HepG2 (cell line): ENCODE results near the gene PAK6. TPM values are rescaled to one million over a fixed set of nuclear protein-coding genes. Genes with fewer than 3 reads are reported as not detected.
A peak's percentile ranks its signal among the peaks of the same experiment; 100 is the strongest.

Source experiments
- ATAC-seq: fragments of 200-7000 bp; cut with Tn5 transposase; 3 replicates; pipeline ENCODE4 v1.9.1; 2020; ENCODE audit warnings: mild to moderate bottlenecking, moderate library complexity
- BruUV-seq: library from RNA; stranded (reverse); fragments of 400-500 nt; replicated peaks from 2 replicates; lab custom pipeline; 2021; lab: Mats Ljungman, UMichigan
- CTCF ChIA-PET: fragments of 300-600 bp; formaldehyde crosslinking; extraction: SDS; loops from one replicate; lab custom pipeline; 2021; ENCODE audit warnings: low total read pairs, inconsistent platforms, low intra/inter-chr PET ratio; lab: Yijun Ruan, JAX
- POLR2A ChIA-PET: fragments of 350-600 bp; sonication (Branson Sonifier 250); formaldehyde crosslinking; loops from one replicate; lab custom pipeline; 2020; ENCODE audit warnings: antibody characterized with exemption, inconsistent platforms; lab: Yijun Ruan, JAX
- DNase-seq: peaks from one replicate; pipeline ENCODE4 v3.0.0-alpha.2; 2015; ENCODE audit warnings: low spot score
- FAIRE-seq: peaks from 3 replicates; lab custom pipeline; 2011; peaks lifted over from hg19 to GRCh38; lab: Jason Lieb, UNC
- H2AFZ ChIP-seq: one replicate; pipeline ENCODE4 v1.6.1; 2011; ENCODE audit warnings: low read length, inconsistent platforms
- H3K27ac ChIP-seq: fragments of 300-600 bp; 3 replicates; pipeline ENCODE4 v1.8.0; 2011; ENCODE audit warnings: mixed run types, mild to moderate bottlenecking, mixed read lengths, low read length, inconsistent platforms; ENCODE audit not compliant: insufficient read depth; ENCODE audit errors: extremely low read length
- H3K27me3 ChIP-seq, 2 experiments: fragments of 200-600 bp in 1 of 2; 2 replicates in 1 of 2; 3 replicates in 1 of 2; pipeline versions ENCODE4 v1.6.0 to v1.8.0; 2011; ENCODE audit warnings: low read length in 2 of 2, mild to moderate bottlenecking in 2 of 2, moderate library complexity in 2 of 2, inconsistent platforms in 1 of 2; ENCODE audit not compliant: insufficient read depth in 2 of 2, control insufficient read depth in 1 of 2
- H3K36me3 ChIP-seq, 2 experiments: fragments of 200-600 bp in 1 of 2; replicated peaks in 1 of 2; 2 replicates in 1 of 2; 3 replicates in 1 of 2; pipeline versions ENCODE4 v1.5.1 to v1.8.0; 2011; ENCODE audit warnings: low read length in 2 of 2, inconsistent platforms in 1 of 2; ENCODE audit not compliant: insufficient read depth in 2 of 2, control insufficient read depth in 1 of 2
- H3K4me1 ChIP-seq: 2 replicates; pipeline ENCODE4 v1.5.1; 2012; ENCODE audit warnings: low read length, inconsistent platforms; ENCODE audit not compliant: insufficient read depth
- H3K4me2 ChIP-seq: 2 replicates; pipeline ENCODE4 v1.6.0; 2011; ENCODE audit warnings: low read depth, low read length, inconsistent platforms
- H3K4me3 ChIP-seq, 3 experiments: fragments of 200-600 bp in 1 of 3; sonication (generic), shearing (Covaris generic) in 1 of 3; replicated peaks in 1 of 3; 2 replicates each; pipeline ENCODE4 v1.5.1; 2011 to 2016; ENCODE audit warnings: low read length in 3 of 3, inconsistent platforms in 2 of 3, low read depth in 2 of 3, mild to moderate bottlenecking in 2 of 3, control low read depth in 1 of 3, mixed read lengths in 1 of 3; ENCODE audit not compliant: insufficient read depth in 1 of 3
- H3K79me2 ChIP-seq: one replicate; pipeline ENCODE4 v1.6.1; 2011; ENCODE audit warnings: low read length, inconsistent platforms; ENCODE audit not compliant: insufficient read depth
- H3K9ac ChIP-seq: 2 replicates; pipeline ENCODE4 v1.6.0; 2011; ENCODE audit warnings: mild to moderate bottlenecking, low read depth, low read length, inconsistent platforms; ENCODE audit not compliant: insufficient read depth
- H3K9me3 ChIP-seq: 2 replicates; pipeline ENCODE4 v1.5.1; 2012; ENCODE audit warnings: mild to moderate bottlenecking, low read length
- H4K20me1 ChIP-seq: 2 replicates; pipeline ENCODE4 v1.6.0; 2011; ENCODE audit warnings: inconsistent platforms, mild to moderate bottlenecking, low read length, moderate library complexity; ENCODE audit not compliant: insufficient read depth
- EZH2 ChIP-seq: conservative IDR thresholded peaks from 2 replicates; pipeline ENCODE4 v1.6.1; 2012; ENCODE audit warnings: mild to moderate bottlenecking, low read depth, low read length, moderate library complexity
- HNF4A ChIP-seq: sonication (generic); formaldehyde crosslinking; IDR thresholded peaks from 2 replicates; pipeline ENCODE4 v1.4.0; 2020; ENCODE audit warnings: missing genetic modification reagents
- HNRNPLL ChIP-seq: fragments of 200-400 bp; formaldehyde crosslinking; IDR thresholded peaks from 2 replicates; pipeline ENCODE4 v1.6.1; 2017; ENCODE audit warnings: mild to moderate bottlenecking, low read depth, low read length; ENCODE audit not compliant: poor library complexity, severe bottlenecking
- NFE2L2 ChIP-seq: fragments of 150-350 bp; IDR thresholded peaks from 2 replicates; pipeline ENCODE4 v1.6.1; 2014; ENCODE audit warnings: low read length
- RFX5 ChIP-seq: IDR thresholded peaks from 2 replicates; pipeline ENCODE4 v1.6.1; 2011; ENCODE audit warnings: low read depth, low read length, improper control_type of control experiment
- ZNF589 ChIP-seq: sonication (generic); formaldehyde crosslinking; conservative IDR thresholded peaks from 2 replicates; pipeline ENCODE4 v1.8.0; 2022; ENCODE audit warnings: mild to moderate bottlenecking, moderate library complexity, missing genetic modification reagents
- ZNF790 ChIP-seq: sonication (generic); formaldehyde crosslinking; IDR thresholded peaks from 2 replicates; pipeline ENCODE4 v1.8.0; 2022; ENCODE audit warnings: missing genetic modification reagents, mild to moderate bottlenecking, borderline replicate concordance
- WGBS: methylation state at CpG from one replicate; pipeline ENCODE4 v1.1.6; 2017; ENCODE audit warnings: low lambda C conversion rate; 5-methylcytosine and 5-hydroxymethylcytosine counted together
- in situ Hi-C: cut with HindIII; loops from 2 replicates; pipeline ENCODE4 v1.10.0; 2017; ENCODE audit warnings: low pct_unique_long_range_greater_than_20kb; ENCODE audit not compliant: extremely low pct_ligation_motif_present
- intact Hi-C: fragments of 100-400 bp; cut with micrococcal nuclease; formaldehyde crosslinking; loops from one replicate; pipeline ENCODE4 v1.10.0; 2022; ENCODE audit not compliant: unreplicated experiment
- polyA plus RNA-seq, 8 experiments: library from polyadenylated mRNA; depleted of rRNA in 3 of 8; stranded (reverse) in 7 of 8; unstranded in 1 of 8; fragments of >200 nt; fragmentation: Illumina TruSeq in 4 of 8; extraction: Trizol in 4 of 8; gene quantifications; 2 replicates each; pipeline versions ENCODE4 v1.2.1 to v1.2.3, GENCODE V29; 2011 to 2016; ENCODE audit warnings: low read depth in 4 of 8, missing spikeins in 1 of 8, mixed read lengths in 1 of 8; ENCODE audit not compliant: insufficient read depth in 1 of 8
- total RNA-seq, 5 experiments: library from RNA; depleted of rRNA; stranded (reverse); fragments of >200 nt; fragmentation: Illumina TruSeq; extraction: Trizol; gene quantifications; 2 replicates each; pipeline ENCODE4 v1.2.3, GENCODE V29; 2016; ENCODE audit warnings: low read depth in 1 of 5
- TF ChIP-seq, protein P1 (sequence below): sonication (generic); formaldehyde crosslinking; IDR thresholded peaks from 2 replicates; pipeline ENCODE4 v1.4.0; 2020; ENCODE audit warnings: mild to moderate bottlenecking, missing genetic modification reagents, borderline replicate concordance
- TF ChIP-seq, protein P2 (sequence below): sonication (generic); formaldehyde crosslinking; IDR thresholded peaks from 2 replicates; pipeline ENCODE4 v1.4.0; 2020; ENCODE audit warnings: missing genetic modification reagents, mild to moderate bottlenecking, borderline replicate concordance
- TF ChIP-seq, protein P3 (sequence below): sonication (generic); formaldehyde crosslinking; IDR thresholded peaks from 2 replicates; pipeline ENCODE4 v1.5.0; 2020; ENCODE audit warnings: mild to moderate bottlenecking, missing genetic modification reagents
- TF ChIP-seq, protein P4 (sequence below): sonication (generic); formaldehyde crosslinking; IDR thresholded peaks from 2 replicates; pipeline ENCODE4 v1.9.0; 2022; ENCODE audit warnings: missing genetic modification reagents, mild to moderate bottlenecking, borderline replicate concordance

PAK6 gene
- total and polyA plus RNA-seq, 2 of the 13 experiments (the other 11 are each of a cell fraction or from before 2014, with no cell fraction given) = 0.07 TPM; not detected in 1

DNA sequence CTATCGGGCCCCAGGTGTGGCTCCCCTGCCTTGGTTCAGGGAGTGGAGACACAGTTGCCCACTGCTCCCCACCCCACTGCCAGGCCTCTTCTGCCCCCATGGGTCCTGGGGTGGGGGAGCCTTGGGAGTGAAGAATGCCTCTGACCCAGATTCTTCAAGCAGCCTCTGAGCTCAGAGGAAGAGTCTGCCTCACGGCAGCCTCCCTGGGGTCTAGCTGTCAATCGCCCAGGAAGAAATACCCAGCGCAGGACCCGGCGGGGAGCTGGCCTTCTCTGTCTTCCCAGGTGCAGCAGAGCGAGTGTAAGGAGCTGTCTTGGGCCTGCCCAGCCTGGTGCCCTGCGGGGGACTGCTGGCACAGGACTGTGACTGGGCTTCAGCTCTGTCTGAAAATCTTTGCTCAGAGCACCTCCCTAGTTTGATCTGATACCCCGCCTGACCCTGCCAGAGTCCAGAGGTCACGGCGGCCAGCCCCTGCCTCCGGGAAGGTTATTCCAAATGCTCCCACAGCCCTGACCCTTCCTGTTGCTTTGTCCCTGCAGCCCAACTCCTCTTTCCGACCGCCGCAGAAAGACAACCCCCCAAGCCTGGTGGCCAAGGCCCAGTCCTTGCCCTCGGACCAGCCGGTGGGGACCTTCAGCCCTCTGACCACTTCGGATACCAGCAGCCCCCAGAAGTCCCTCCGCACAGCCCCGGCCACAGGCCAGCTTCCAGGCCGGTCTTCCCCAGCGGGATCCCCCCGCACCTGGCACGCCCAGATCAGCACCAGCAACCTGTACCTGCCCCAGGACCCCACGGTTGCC, 33.0 kb downstream of the PAK6 start:
- no peak overlapping the region for H3K9ac ChIP-seq
- H3K36me3 ChIP-seq = no peaks in the 10 kb centered on the region
- TF ChIP-seq EZH2 = no peak
- TF ChIP-seq, protein P1, sequence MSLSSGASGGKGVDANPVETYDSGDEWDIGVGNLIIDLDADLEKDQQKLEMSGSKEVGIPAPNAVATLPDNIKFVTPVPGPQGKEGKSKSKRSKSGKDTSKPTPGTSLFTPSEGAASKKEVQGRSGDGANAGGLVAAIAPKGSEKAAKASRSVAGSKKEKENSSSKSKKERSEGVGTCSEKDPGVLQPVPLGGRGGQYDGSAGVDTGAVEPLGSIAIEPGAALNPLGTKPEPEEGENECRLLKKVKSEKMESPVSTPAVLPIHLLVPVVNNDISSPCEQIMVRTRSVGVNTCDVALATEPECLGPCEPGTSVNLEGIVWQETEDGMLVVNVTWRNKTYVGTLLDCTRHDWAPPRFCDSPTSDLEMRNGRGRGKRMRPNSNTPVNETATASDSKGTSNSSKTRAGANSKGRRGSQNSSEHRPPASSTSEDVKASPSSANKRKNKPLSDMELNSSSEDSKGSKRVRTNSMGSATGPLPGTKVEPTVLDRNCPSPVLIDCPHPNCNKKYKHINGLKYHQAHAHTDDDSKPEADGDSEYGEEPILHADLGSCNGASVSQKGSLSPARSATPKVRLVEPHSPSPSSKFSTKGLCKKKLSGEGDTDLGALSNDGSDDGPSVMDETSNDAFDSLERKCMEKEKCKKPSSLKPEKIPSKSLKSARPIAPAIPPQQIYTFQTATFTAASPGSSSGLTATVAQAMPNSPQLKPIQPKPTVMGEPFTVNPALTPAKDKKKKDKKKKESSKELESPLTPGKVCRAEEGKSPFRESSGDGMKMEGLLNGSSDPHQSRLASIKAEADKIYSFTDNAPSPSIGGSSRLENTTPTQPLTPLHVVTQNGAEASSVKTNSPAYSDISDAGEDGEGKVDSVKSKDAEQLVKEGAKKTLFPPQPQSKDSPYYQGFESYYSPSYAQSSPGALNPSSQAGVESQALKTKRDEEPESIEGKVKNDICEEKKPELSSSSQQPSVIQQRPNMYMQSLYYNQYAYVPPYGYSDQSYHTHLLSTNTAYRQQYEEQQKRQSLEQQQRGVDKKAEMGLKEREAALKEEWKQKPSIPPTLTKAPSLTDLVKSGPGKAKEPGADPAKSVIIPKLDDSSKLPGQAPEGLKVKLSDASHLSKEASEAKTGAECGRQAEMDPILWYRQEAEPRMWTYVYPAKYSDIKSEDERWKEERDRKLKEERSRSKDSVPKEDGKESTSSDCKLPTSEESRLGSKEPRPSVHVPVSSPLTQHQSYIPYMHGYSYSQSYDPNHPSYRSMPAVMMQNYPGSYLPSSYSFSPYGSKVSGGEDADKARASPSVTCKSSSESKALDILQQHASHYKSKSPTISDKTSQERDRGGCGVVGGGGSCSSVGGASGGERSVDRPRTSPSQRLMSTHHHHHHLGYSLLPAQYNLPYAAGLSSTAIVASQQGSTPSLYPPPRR (CRISPR knock-in tag) = no peak
- no peak for TF ChIP-seq RFX5
- TF ChIP-seq ZNF790 (CRISPR knock-in tag) = no peak
- TF ChIP-seq, protein P2, sequence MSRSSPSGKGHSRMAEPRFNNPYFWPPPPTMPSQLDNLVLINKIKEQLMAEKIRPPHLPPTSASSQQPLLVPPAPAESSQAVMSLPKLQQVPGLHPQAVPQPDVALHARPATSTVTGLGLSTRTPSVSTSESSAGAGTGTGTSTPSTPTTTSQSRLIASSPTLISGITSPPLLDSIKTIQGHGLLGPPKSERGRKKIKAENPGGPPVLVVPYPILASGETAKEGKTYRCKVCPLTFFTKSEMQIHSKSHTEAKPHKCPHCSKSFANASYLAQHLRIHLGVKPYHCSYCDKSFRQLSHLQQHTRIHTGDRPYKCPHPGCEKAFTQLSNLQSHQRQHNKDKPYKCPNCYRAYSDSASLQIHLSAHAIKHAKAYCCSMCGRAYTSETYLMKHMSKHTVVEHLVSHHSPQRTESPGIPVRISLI (CRISPR knock-in tag) = no peak
- TF ChIP-seq ZNF589 (CRISPR knock-in tag) = no peak
- TF ChIP-seq HNRNPLL = no peak
- TF ChIP-seq, protein P3, sequence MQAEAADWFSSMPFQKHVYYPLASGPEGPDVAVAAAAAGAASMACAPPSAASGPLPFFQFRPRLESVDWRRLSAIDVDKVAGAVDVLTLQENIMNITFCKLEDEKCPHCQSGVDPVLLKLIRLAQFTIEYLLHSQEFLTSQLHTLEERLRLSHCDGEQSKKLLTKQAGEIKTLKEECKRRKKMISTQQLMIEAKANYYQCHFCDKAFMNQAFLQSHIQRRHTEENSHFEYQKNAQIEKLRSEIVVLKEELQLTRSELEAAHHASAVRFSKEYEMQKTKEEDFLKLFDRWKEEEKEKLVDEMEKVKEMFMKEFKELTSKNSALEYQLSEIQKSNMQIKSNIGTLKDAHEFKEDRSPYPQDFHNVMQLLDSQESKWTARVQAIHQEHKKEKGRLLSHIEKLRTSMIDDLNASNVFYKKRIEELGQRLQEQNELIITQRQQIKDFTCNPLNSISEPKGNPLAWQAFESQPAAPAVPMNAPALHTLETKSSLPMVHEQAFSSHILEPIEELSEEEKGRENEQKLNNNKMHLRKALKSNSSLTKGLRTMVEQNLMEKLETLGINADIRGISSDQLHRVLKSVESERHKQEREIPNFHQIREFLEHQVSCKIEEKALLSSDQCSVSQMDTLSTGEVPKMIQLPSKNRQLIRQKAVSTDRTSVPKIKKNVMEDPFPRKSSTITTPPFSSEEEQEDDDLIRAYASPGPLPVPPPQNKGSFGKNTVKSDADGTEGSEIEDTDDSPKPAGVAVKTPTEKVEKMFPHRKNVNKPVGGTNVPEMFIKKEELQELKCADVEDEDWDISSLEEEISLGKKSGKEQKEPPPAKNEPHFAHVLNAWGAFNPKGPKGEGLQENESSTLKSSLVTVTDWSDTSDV (CRISPR knock-in tag) = no peak
- no peak for TF ChIP-seq NFE2L2
- TF ChIP-seq, protein P4, sequence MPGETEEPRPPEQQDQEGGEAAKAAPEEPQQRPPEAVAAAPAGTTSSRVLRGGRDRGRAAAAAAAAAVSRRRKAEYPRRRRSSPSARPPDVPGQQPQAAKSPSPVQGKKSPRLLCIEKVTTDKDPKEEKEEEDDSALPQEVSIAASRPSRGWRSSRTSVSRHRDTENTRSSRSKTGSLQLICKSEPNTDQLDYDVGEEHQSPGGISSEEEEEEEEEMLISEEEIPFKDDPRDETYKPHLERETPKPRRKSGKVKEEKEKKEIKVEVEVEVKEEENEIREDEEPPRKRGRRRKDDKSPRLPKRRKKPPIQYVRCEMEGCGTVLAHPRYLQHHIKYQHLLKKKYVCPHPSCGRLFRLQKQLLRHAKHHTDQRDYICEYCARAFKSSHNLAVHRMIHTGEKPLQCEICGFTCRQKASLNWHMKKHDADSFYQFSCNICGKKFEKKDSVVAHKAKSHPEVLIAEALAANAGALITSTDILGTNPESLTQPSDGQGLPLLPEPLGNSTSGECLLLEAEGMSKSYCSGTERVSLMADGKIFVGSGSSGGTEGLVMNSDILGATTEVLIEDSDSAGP (CRISPR knock-in tag) = 0 out of 2 replicates have a peak, but pooled peaks have one; percentile 22
- TF ChIP-seq HNF4A = peak; percentile 74

More for the DNA sequence above, 33.0 kb downstream of the PAK6 start:
- Histone ChIP-seq H3K9me3 (no peaks in the 10 kb centered on the region), H3K27ac (no peak overlapping the region), H3K4me3 (peak overlapping the region in 1 of 3 experiments; percentile 56; a peak in 1 of 6 replicates), H3K79me2 (no peaks in the 10 kb centered on the region), H3K4me1 (peaks cover 36% of the 10 kb centered on the region), H3K27me3 (peaks cover 6 to 37% of the 10 kb centered on the region in 2 experiments; a peak in 4 of 5 replicates), H4K20me1 (no peaks in the 10 kb centered on the region), H3K4me2 (peak overlapping the region; percentile 68), H2AFZ (no peak overlapping the region)
- DNase-seq (no peak), FAIRE-seq (no peak), ATAC-seq (peak; percentile 38)
- in situ Hi-C loops (loop anchor here (5.0 kb wide), 2 partner anchors 55 to 225 kb away; no protein-coding TSS in a partner anchor), intact Hi-C loops (loop anchor here (10.0 kb wide), 1 partner anchor 167 kb away; the partner anchor contains the start of gene BMF)
- ChIA-PET POLR2A (interaction anchor here (1.6 kb wide), 1 partner anchor 55 kb away, joined by 5 read pairs; no protein-coding TSS in a partner anchor), CTCF (interaction anchor here (6.3 kb wide), 1 partner anchor 54 kb away, joined by 266 read pairs; no protein-coding TSS in a partner anchor)
- BruUV-seq = no TSS peak
- whole genome bisulfite sequencing = no CpG with 5 or more reads among the region's 25 CpGs
